ENCODE data around the gene RTBDN.

The RTBDN gene

DNA sequence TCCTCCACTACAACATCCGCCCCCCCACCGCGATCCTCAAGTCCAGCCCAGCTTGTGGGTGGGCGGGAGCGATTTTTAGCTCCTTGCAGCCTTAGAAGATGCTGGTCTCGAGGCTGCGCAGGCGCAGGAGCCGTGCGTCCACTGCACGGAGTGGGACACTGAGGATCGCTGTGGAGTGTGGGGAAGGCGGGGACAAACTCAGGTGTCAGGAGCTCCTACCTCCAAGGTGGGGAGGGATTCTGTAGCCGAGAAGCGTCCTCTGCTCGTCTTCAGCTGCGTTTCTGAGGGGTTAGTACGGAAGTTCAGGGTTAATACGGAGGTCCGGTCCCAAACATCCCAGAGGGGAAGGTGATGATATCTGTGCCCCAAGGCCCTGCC, at the start of gene RTBDN:
RTBDN (minus strand) TSS at position 14 of the 378 bp plus-strand sequence. CDS start 4,600 bp downstream, outside the sequence.
- no peak for DNase-seq (ENCODE audit: low spot score)

GRCh38 chr19:12882589-12882988, 48.2 kb upstream of the RTBDN start:
- no peak for DNase-seq (ENCODE audit: low spot score)

GRCh38 chr19:12881172-12881808, 46.9 kb upstream of the RTBDN start, which contains the start of gene DNASE2:
Gene DNASE2 (minus strand): TSS chr19:12881449. CDS start chr19:12881375, 74 bp downstream.
- peak; percentile 97 for DNase-seq (ENCODE audit: low spot score)

GRCh38 chr19:12880551-12881171, 46.3 kb upstream of the RTBDN start:
- peak; percentile 46 for DNase-seq (ENCODE audit: low spot score)

GRCh38 chr19:12875086-12875485, 40.7 kb upstream of the RTBDN start:
- no peak for DNase-seq (ENCODE audit: low spot score)

GRCh38 chr19:12873891-12874745, 39.7 kb upstream of the RTBDN start:
- no peak for DNase-seq (ENCODE audit: low spot score)

DNA sequence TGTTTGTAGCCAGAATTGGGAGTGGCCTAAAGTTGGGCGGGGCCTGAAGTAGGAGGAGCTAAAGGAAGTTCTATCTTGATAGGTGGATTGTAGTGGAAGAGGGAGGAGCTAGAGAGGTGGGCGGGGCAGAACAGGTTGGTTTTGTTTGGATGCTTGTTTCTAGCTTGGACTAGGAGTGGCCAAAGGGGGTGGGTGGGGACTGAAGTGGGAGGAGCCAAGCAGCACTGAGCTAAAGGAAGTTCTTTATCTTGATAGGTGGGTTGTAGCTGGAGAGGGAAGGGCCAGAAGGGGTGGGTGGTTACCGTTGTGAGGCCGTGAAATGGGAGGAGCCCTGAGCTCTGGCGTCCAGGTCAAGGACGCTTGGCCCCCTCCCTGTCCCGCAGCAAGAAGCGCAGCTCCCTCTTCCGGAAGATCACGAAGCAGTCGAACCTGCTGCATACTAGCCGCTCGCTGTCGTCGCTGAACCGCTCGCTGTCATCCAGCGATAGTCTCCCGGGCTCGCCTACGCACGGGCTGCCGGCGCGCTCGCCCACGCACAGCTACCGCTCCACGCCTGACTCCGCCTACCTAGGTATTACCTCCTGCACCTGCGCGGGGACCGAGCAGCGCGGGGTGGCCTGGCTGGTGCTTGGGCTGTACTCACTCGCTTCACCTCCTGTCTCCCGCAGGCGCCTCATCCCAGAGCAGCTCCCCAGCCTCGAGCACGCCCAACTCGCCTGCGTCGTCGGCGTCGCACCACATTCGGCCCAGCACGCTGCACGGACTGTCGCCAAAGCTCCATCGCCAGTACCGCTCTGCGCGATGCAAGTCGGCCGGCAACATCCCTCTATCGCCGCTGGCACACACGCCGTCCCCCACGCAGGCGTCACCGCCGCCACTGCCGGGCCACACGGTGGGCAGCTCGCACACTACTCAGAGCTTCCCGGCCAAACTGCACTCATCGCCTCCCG, 38.8 kb upstream of the RTBDN start:
- DNase-seq (ENCODE audit: low spot score): peak; percentile 63

GRCh38 chr19:12872255-12872654, 37.9 kb upstream of the RTBDN start:
- no peak for DNase-seq (ENCODE audit: low spot score)

DNA sequence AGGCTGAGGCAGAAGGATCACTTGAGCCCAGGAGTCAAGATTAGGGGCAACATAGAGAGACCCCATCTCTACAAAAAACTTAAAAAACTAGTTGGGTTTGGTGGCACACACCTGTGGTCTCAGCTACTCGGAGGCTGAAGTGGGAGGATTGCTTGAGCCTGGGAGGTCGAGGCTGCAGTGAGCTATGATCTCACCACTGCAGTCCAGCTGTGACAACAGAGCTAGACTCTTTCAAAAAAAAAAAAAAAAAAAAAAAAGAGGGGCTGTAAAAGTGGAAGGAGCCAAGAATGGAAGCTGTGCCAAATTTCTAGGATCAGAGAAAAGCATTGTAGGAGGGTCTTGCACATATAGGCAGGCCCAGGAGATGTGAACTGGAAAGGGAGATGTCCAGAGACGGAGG, 37.3 kb upstream of the RTBDN start:
- no peak for DNase-seq (ENCODE audit: low spot score)

DNA sequence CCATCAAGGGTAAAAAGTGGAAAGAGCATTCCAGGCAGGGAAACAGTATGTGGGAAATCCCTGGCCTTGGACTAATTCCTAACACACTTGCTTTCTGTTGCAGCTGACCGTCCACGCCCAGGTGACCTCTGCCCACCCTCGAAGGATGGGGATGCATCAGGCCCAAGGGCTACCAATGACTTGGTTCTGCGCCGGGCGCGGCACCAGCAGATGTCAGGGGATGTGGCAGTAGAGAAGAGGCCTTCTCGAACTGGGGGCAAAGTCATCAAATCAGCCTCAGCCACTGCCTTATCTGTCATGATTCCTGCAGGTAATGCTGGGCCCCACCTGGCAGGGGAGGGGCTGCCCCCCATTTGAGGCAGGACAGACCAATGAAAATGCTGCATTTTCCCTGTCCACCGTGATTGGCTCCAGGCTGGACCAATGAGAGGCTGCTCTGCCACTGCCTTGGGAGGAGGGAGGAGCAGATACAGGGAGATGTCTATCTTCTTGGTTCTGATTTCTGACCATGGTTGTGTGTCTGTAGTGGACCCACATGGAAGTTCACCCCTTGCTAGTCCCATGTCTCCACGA, 34.2 kb upstream of the RTBDN start:
- DNase-seq (ENCODE audit: low spot score): no peak

DNA sequence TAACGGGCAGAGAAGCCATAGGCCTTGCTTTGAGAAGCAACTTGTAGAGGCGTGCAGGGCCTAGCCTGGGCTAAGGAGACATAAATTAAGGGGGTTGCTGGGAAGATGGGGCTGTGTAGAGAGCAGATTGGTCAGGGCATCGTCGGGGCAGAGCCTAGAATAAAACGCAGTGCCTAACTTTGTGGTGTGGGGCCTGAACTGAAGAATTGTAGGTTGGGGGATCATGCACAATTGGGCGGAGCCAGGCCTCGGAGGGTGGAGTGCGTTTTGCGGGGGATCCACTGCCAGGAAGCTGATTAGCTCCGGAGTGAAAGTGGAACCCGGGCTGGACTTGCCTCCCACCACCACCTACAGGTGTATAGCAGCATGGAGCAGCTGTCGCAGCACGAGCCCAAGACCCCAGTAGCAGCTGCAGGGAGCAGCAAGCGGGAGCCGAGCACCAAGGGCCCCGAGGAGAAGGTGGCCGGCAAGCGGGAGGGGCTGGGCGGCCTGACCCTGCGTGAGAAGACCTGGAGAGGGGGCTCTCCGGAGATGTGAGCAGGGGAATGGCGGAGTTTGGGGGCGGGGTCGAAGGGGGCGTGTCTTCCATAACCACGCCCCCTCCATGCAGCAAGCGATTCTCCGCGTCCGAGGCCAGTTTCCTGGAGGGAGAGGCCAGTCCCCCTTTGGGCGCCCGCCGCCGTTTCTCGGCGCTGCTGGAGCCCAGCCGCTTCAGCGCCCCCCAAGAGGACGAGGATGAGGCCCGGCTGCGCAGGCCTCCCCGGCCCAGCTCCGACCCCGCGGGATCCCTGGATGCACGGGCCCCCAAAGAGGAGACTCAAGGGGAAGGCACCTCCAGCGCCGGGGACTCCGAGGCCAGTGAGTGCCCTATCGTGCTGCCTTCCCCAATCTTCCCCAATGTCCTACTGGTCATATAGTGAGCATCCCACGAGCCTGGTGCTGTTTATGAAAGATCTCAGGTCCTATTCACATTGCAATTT, 33.0 kb upstream of the RTBDN start:
- DNase-seq (ENCODE audit: low spot score): no peak

DNA sequence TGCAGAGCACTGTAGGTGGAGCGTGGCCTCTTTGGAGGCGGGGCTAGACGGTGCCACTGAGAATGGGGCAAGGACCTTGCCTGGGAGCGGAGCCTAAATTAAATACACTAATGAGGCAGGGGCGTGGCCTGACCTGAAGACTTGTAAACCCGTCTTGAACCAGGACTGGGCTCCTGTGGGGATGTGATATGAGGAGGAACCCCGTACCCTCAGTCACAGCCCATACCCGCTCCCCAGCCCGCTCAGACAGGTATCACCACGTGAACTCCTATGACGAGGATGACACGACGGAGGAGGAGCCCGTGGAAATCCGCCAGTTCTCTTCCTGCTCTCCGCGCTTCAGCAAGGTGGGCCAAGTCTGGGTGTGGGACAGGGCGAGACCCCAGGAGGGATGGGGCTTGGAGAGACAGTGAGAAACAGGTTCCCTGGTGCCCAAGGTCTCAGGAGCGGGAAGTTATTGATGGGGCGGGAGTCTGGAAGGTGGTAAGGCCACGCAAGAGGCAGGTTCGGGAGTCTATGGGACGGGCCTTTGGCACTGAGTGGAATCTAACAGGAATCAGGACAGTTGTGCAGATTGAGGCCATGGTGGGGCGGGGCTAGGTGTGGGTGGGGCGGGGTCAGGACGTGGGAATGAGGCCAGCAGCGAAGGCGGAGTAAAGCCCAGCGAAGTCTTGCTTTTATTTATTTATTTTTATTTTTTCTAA, 32.2 kb upstream of the RTBDN start:
- no peak for DNase-seq (ENCODE audit: low spot score)

DNA sequence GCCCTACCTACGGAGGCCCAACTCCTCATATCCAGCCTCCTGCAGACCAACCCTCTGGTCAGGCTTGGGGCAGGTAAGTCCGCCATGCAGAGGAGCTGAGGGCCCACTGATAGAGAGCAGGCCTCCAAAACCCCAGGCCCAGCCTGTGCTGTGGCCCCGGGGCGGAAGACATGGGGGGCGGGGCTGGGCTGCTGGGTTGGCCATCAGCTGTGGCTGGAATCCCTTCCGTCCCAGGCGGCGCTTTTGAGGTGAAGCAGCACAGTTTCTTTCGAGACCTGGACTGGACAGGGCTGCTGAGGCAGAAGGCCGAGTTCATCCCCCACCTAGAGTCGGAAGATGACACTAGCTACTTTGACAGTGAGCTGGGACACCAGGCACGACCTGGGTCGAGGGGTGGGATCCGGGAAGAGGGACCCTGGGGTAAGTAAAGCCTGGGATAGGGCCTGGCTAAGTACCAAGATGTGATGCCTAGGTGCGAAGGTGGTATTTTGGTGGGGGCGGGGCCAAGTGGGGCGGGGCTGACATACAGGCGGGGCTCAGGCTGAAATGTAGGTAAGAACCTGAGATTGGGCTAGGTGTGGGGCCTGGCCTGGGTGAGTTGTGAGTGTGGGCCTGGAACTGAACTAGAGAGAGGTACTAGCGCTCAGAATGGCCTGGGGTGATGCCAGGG, 31.5 kb upstream of the RTBDN start:
- no peak for DNase-seq (ENCODE audit: low spot score)

GRCh38 chr19:12864721-12865715, 30.6 kb upstream of the RTBDN start:
- no peak for DNase-seq (ENCODE audit: low spot score)

GRCh38 chr19:12864143-12864542, 29.8 kb upstream of the RTBDN start:
- no peak for DNase-seq (ENCODE audit: low spot score)

DNA sequence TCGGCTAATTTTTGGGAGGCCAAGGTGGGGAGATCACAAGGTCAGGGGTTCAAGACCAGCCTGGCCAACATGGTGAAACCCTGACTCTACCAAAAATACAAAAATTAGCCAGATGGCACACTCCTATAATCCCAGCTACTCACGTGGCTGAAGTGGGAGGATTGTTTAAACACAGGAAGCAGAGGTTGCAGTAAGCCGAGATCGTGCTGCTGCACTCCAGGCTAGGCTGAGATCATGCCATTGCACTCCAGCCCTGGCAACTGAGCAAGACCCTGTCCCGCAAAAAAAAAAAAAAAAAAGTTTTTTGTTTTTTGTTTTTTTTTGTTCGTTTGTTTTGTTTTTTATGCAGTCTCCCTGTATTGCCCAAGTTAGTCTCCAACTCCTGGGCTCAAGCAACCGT, 25.2 kb upstream of the RTBDN start:
- no peak for DNase-seq (ENCODE audit: low spot score)

- no peak for DNase-seq (ENCODE audit: low spot score)
These were observed 23.9 kb upstream of the RTBDN start for GRCh38 chr19:12858041-12858928.

Measured in RKO (cell line).